H1 (cell line): ENCODE results near the gene NETO2.
"Not testable (repeated sequence)": the region's sequence is repeated elsewhere in the genome, so short reads cannot be mapped to it uniquely, and the experiment has no call there.

Experiments
- BRCA1 ChIP-seq: IDR thresholded peaks from 2 replicates; pipeline ENCODE4 v1.6.1; 2012; ENCODE audit warnings: low read depth, low read length, improper control_type of control experiment
- CTCF ChIP-seq, 3 experiments: IDR thresholded peaks; 1 replicate in 2 of 3; 2 replicates in 1 of 3; pipeline versions ENCODE4 v1.5.1 to v1.6.1; 2011; ENCODE audit warnings: low read length in 3 of 3, mild to moderate bottlenecking in 3 of 3, inconsistent platforms in 2 of 3, low read depth in 1 of 3, moderate library complexity in 1 of 3; ENCODE audit not compliant: insufficient read depth in 1 of 3; ENCODE audit errors: control extremely low read depth in 1 of 3
- EZH2 ChIP-seq: fragments of 200-600 bp; sonication (generic); IDR thresholded peaks from 2 replicates; pipeline ENCODE4 v1.7.1; 2012; ENCODE audit warnings: low read depth, mild to moderate bottlenecking, moderate library complexity, low read length, inconsistent platforms; ENCODE audit not compliant: severe bottlenecking
- KDM1A ChIP-seq: fragments of 200-600, 300-600 bp; sonication (generic); IDR thresholded peaks from 2 replicates; pipeline ENCODE4 v1.7.1; 2016; ENCODE audit warnings: mild to moderate bottlenecking, low read length, borderline replicate concordance
- NRF1 ChIP-seq: IDR thresholded peaks from 2 replicates; pipeline ENCODE4 v1.6.1; 2011; ENCODE audit warnings: mild to moderate bottlenecking, low read depth, low read length, improper control_type of control experiment
- POLR2A ChIP-seq, 2 experiments: IDR thresholded peaks; 1 replicate in 1 of 2; 2 replicates in 1 of 2; pipeline ENCODE4 v1.6.1; 2011; ENCODE audit warnings: low read depth in 2 of 2, low read length in 2 of 2, mild to moderate bottlenecking in 2 of 2; ENCODE audit errors: control extremely low read depth in 1 of 2
- RAD21 ChIP-seq, 2 experiments: IDR thresholded peaks in 1 of 2; conservative IDR thresholded peaks in 1 of 2; 2 replicates each; pipeline ENCODE4 v1.6.1; 2011; ENCODE audit warnings: low read depth in 2 of 2, low read length in 2 of 2, improper control_type of control experiment in 1 of 2, inconsistent platforms in 1 of 2, mild to moderate bottlenecking in 1 of 2, moderate library complexity in 1 of 2
- RNF2 ChIP-seq: fragments of 200-900, 300-1000 bp; sonication (generic); IDR thresholded peaks from 2 replicates; pipeline ENCODE4 v1.7.1; 2016; ENCODE audit warnings: borderline replicate concordance, low read depth, mild to moderate bottlenecking, antibody characterized with exemption, low read length; ENCODE audit not compliant: poor library complexity, severe bottlenecking; ENCODE audit errors: missing control alignments

- not testable (repeated sequence) for TF ChIP-seq CTCF (IDR thresholded peaks at IDR 0.05; ENCODE audit: control extremely low read depth in 1 of 3, insufficient read depth in 1 of 3, low read depth in 1 of 3, low read length in 3 of 3); EZH2; RAD21 (IDR thresholded peaks at IDR 0.05 in 1 of 2, conservative IDR thresholded peaks at IDR 0.05 in 1 of 2; ENCODE audit: low read depth in 2 of 2, low read length in 2 of 2); POLR2A (IDR thresholded peaks at IDR 0.05; ENCODE audit: control extremely low read depth in 1 of 2, low read depth in 2 of 2, low read length in 2 of 2); KDM1A; RNF2; BRCA1; NRF1
Measured at GRCh38 chr16:47056061-47056460, 87.7 kb downstream of the NETO2 start.
